HEK293T (cell line): Measurements from ENCODE around the gene U2AF1.
"Not testable (repeated sequence)": the region's sequence is repeated elsewhere in the genome, so short reads cannot be mapped to it uniquely, and the experiment has no call there.

ENCODE experiments used
- ARNT ChIP-seq: fragments of 450-650 bp; IDR thresholded peaks from 2 replicates; pipeline ENCODE4 v1.6.1; 2017; ENCODE audit warnings: mild to moderate bottlenecking
- FOXM1 ChIP-seq: fragments of 450-650 bp; IDR thresholded peaks from 2 replicates; pipeline ENCODE4 v1.6.1; 2017; ENCODE audit warnings: mild to moderate bottlenecking, borderline replicate concordance
- LEF1 ChIP-seq: fragments of 450-650 bp; IDR thresholded peaks from 2 replicates; pipeline ENCODE4 v1.6.1; 2017; ENCODE audit warnings: mild to moderate bottlenecking, borderline replicate concordance
- SP1 ChIP-seq: fragments of 450-650 bp; IDR thresholded peaks from 2 replicates; pipeline ENCODE4 v1.6.1; 2017
- SUZ12 ChIP-seq: fragments of 450-650 bp; IDR thresholded peaks from 2 replicates; pipeline ENCODE4 v1.6.1; 2016; ENCODE audit warnings: mild to moderate bottlenecking

GRCh38 chr21:43069682-43070081, 37.7 kb downstream of the U2AF1 start:
- TF ChIP-seq ARNT, SP1, FOXM1, SUZ12, LEF1: not testable (repeated sequence)
